GM19467 (cell line): ENCODE data around the gene EEF2KMT.
"Not testable (repeated sequence)": the region's sequence is repeated elsewhere in the genome, so short reads cannot be mapped to it uniquely, and the experiment has no call there.

Experiments used
- ATAC-seq: cut with Tn5 transposase; IDR thresholded peaks from one replicate; pipeline ENCODE4 v1.9.1; 2021; ENCODE audit warnings: mild to moderate bottlenecking, moderate library complexity; ENCODE audit not compliant: unreplicated experiment

EEF2KMT gene

GRCh38 chr16:5096437-5097060 is 1.0 kb downstream of the EEF2KMT start:
- not testable (repeated sequence) for ATAC-seq

- ATAC-seq = not testable (repeated sequence)
Measured at GRCh38 chr16:5095145-5095830, 2.3 kb downstream of the EEF2KMT start.

DNA sequence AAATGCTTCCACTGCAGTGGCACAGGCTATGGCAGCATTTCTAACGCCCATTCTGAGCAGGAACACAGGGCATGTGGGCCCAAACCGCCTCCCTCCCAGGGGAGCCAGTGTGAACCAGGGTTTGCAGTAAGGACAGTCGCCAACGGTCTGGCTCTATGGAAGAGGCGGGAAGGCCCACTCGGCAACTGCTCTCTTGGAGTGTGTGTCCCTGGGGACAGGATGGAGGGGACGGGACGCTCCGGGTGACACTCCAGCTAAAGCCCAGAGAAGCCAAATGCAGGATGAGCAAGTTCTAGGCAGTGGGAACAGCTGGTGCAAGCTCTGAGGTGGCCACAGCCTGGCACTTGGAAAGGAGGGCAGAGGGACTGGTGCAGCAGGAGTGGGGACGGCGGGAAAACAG is 3.8 kb downstream of the EEF2KMT start:
- ATAC-seq = not testable (repeated sequence)

DNA sequence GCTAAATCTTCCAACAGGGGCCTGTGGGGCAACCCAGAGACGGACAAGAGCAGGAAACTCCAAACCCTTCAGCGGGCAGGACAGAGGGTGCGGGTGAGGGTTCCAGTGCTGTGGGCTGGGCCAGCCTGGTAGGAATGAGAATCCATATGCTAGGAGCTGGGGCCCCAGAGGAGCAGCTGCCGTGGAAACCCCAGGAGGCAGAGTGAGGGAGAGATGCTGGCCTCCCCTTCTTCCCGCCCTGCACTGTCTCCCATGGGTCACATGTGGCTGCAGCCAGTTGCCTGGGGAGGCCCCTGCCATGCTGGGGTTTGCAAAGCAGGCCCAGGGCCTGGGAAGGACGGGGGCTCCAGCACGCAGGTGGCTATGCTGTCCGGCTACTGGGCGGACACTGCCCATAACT is 4.5 kb downstream of the EEF2KMT start:
- ATAC-seq = not testable (repeated sequence)

GRCh38 chr16:5090592-5090991 is 7.0 kb downstream of the EEF2KMT start:
- not testable (repeated sequence) for ATAC-seq

GRCh38 chr16:5089911-5090555 is 7.6 kb downstream of the EEF2KMT start:
- not testable (repeated sequence) for ATAC-seq

- ATAC-seq = not testable (repeated sequence)
Measured at GRCh38 chr16:5088936-5089335, 8.7 kb downstream of the EEF2KMT start.

GRCh38 chr16:5088086-5088790 is 9.4 kb downstream of the EEF2KMT start:
- ATAC-seq = not testable (repeated sequence)

- not testable (repeated sequence) for ATAC-seq
Measured at GRCh38 chr16:5085716-5086115, 11.9 kb downstream of the EEF2KMT start.

DNA sequence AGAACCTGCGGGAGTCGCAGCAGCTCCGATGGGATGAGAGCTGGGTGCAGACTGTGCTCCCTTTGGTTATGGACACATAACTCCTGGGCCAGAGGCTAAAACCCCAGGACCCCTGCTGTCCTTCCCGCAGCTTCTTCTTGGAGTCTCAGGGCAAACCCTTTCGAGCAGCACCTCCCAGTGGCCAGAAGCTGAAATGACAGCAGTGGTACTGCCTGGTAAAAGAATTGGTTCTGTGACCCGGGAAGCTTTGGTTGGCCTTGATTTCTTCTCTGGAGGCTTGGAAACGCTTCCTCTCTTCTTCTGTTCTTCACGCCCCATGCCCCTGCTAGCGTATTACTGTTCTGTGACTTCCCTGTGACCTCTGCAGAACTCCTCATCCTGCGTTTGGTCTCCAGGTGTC is 12.8 kb downstream of the EEF2KMT start:
- not testable (repeated sequence) for ATAC-seq

DNA sequence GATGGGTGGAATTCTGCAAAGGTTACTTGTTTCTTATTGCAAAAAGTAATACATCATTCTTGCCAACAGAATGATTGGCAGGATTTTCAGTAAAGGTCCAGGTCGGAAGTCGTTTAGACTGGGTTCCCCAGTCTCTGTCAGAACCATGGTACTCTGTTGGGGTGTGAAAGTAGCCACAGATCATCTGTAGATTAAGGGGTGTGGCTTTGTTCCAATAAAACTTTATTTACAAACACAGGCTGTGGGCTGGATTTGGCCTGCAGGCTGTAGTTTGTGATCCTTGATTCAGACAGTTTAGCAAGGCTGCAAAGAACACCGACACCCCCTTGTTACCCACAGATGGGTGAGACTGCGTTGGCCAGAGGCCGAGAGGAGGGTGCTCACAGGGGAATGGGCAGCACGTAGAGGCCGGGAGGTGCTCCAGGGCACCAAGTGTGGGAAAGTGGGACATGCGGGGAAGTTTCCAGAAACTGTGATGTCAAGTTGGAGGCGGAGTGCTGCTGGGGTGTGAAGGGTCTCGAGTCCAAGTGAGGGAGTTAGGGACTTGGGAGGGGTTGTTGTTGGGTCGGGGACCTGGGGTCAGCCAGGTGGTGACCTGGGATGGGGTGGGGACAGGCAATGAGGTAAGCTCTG is 13.4 kb downstream of the EEF2KMT start:
- not testable (repeated sequence) for ATAC-seq

- not testable (repeated sequence) for ATAC-seq
Measured at GRCh38 chr16:5083646-5084045, 13.9 kb downstream of the EEF2KMT start.

DNA sequence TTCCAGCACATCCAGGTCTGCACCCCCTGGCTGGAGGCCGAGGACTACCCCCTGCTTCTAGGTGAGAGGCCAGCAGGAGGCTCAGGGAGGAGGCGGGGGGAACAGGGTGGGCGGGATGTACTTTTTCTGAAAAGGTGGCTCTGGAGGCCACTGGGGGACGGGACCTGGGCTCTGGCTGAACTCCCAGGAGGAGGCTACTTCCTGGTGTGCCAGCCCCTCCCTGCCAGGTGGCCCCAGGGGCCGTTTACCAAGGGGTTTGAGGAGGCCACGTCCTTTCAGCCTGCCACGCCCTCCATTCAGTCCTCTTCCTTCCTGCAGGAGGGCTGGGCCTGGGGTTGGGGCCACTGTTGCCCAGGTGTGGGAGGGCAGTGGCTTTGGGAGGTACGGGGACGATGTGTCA is 16.6 kb downstream of the EEF2KMT start:
- not testable (repeated sequence) for ATAC-seq

DNA sequence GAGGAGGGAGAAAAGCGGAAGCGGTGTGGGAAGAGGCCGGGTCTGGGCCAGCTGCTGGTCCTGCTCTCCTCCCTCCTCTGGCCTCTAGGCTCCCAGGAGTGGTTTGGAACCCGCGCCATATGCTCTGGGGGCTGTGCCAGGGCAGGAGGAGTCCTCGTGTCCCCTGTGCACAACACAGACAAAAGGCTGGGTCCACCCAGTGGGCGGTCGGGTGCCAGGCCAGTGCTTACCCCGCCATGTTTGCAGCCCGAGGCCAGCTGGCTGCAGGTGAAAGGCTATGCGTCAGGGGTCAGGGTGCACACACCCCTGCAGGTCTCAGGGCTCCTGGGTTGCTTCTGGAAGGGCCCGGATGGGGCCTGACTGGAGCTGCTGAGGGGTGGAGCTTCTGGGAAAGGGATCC is 17.1 kb downstream of the EEF2KMT start:
- ATAC-seq = not testable (repeated sequence)

DNA sequence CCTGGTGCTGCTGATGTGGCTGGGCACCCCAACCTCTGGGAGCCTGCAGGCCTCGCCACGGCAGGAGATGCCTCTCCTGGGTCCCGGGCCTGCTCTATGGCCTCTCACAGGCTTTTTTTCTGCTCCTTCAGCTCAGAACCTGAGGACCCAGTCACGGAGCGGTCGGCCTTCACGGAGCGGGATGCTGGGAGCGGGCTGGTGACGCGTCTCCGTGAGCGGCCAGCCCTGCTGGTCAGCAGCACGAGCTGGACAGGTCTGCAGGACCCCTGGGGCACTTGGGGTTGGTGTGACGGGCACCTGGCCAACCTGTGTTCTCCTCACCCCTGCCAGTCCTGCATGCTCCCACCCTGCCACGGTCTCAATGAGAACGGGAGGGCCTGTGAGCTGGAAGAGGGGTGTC is 19.0 kb downstream of the EEF2KMT start:
- no peak for ATAC-seq

DNA sequence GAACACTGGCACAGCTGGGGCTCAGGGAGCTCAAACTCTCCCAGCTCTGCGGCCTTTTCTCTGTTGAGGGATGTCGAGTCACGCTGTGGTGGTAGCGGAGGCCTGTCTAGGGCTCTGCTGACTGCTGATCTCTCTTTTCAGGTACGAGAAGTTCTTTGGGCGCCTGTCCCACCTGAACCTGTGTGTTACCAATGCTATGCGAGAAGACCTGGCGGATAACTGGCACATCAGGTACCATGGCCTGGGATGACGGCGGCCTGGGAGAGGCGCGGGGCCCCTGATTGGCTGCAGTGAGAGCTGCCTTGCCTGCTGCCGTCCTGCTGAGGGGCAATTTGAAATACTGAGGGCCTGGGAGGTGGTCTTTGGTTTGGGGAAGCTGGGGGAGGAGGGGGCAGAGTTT is 20.3 kb downstream of the EEF2KMT start:
- no peak for ATAC-seq

GRCh38 chr16:5075637-5076036 is 22.0 kb downstream of the EEF2KMT start:
- ATAC-seq = no peak

DNA sequence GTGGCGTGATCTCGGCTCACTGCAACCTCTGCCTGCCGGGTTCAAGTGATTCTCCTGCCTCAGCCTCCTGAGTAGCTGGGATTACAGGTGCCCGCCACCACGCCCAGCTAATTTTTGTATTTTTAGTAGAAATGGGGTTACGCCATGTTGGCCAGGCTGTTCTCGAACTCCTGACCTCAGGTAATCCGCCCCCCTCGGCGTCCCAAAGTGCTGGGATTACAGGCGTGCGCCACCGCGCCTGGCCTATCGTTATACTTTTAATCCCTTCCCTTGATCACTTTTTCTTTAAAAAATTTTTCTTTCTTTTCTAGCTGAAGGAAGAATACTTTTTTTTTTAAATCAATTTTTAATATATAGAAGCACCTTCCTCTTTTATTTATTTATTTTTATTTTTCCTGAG is 23.8 kb downstream of the EEF2KMT start:
- ATAC-seq = not testable (repeated sequence)

- ATAC-seq = no peak
Measured at GRCh38 chr16:5073279-5073629, 24.3 kb downstream of the EEF2KMT start.

DNA sequence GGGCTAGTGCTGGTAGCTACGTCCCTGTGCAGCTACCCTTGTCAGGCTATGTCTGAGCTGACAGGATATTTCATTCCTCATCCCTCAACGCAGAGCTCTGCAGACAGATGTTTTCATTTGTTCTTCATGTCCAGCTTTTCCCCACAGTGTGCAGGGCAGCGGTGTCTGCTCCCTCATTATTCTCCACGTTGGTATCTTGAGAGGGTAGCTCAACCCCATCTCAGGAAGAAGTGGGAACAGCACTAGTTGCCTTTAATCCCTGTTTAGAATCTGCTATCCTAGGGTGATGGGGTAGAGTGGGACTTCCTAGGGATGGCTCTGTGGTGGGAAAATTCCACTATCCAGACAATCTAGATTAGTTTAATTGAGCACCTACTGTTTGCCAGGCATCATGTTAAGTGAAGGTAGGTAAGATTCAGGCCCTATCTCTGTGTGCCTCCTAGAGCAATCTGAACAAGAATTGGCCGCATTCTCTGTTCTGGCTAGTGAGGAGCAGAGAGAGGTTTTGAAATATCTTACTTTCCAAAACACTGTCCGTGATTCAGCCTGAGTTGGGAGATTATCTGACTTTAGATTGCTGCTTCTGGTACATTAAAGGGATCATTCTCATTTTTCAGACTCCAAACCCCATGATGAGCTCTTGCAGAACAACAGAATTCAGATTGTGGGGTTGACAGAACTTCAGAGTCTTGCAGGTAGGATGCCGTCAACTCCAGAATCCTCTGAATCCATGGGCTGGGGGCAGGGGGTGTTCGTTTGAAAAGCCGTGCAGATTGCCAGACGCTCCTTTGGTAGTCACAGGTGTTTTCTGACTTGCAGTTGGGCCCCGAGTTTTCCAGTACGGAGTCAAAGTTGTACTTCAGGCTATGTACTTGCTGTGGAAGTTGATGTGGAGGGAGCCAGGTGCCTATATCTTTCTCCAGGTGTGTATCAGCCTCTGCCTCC is 25.0 kb downstream of the EEF2KMT start:
- ATAC-seq = no peak
